ENCODE results near the gene ARF6. TPM values are rescaled to one million over a fixed set of nuclear protein-coding genes. Genes with fewer than 3 reads are reported as not detected.
"Not testable (repeated sequence)": the region's sequence is repeated elsewhere in the genome, so short reads cannot be mapped to it uniquely, and the experiment has no call there.

ARF6 gene
- total RNA-seq: 53.3 TPM

- peak; percentile 88 to 98 (median 98) for DNase-seq (ENCODE audit: low read depth in 2 of 3, low spot score in 2 of 3)
These were observed at the start of gene ARF6 for GRCh38 chr14:49892636-49893308. Gene ARF6 (plus strand): TSS chr14:49893082. CDS start chr14:49893737, 655 bp downstream.

- no peak for DNase-seq (ENCODE audit: low read depth in 2 of 3, low spot score in 2 of 3)
These were observed 43.6 kb upstream of the ARF6 start for GRCh38 chr14:49849213-49849847.

GRCh38 chr14:49851813-49852212, 41.1 kb upstream of the ARF6 start:
- DNase-seq (ENCODE audit: low read depth in 2 of 3, low spot score in 2 of 3): peak in 2 of 3 donors; percentile 8

GRCh38 chr14:49852301-49853157, 40.4 kb upstream of the ARF6 start, which contains the start of gene NEMF:
Gene NEMF (minus strand): TSS chr14:49852788. CDS start chr14:49852753, 35 bp downstream.
- DNase-seq (ENCODE audit: low read depth in 2 of 3, low spot score in 2 of 3): peak; percentile 74 to 96 (median 93)

- no peak for DNase-seq (ENCODE audit: low read depth in 2 of 3, low spot score in 2 of 3)
These were observed 39.8 kb upstream of the ARF6 start for GRCh38 chr14:49853158-49853477.

GRCh38 chr14:49853572-49854375, 39.1 kb upstream of the ARF6 start:
- peak; percentile 41 to 79 (median 73) for DNase-seq (ENCODE audit: low read depth in 2 of 3, low spot score in 2 of 3)

GRCh38 chr14:49857427-49858003, 35.4 kb upstream of the ARF6 start:
- DNase-seq (ENCODE audit: low read depth in 2 of 3, low spot score in 2 of 3): no peak

- no peak for DNase-seq (ENCODE audit: low read depth in 2 of 3, low spot score in 2 of 3)
These were observed 34.5 kb upstream of the ARF6 start for GRCh38 chr14:49858383-49858782.

- DNase-seq (ENCODE audit: low read depth in 2 of 3, low spot score in 2 of 3): no peak
These were observed 31.7 kb upstream of the ARF6 start for GRCh38 chr14:49860988-49861698.

GRCh38 chr14:49861699-49862088, 31.2 kb upstream of the ARF6 start:
- peak in 2 of 3 donors; percentile 70 to 87 for DNase-seq (ENCODE audit: low read depth in 2 of 3, low spot score in 2 of 3)

- DNase-seq (ENCODE audit: low read depth in 2 of 3, low spot score in 2 of 3): peak; percentile 85 to 94 (median 92)
These were observed 30.7 kb upstream of the ARF6 start for GRCh38 chr14:49862089-49862673.

GRCh38 chr14:49863487-49864281, 29.2 kb upstream of the ARF6 start:
- DNase-seq (ENCODE audit: low read depth in 2 of 3, low spot score in 2 of 3): peak in 2 of 3 donors; percentile 48 to 68

GRCh38 chr14:49865431-49865859, 27.4 kb upstream of the ARF6 start:
- DNase-seq (ENCODE audit: low read depth in 2 of 3, low spot score in 2 of 3): peak; percentile 65 to 80 (median 78)

GRCh38 chr14:49867831-49868719, 24.8 kb upstream of the ARF6 start:
- DNase-seq (ENCODE audit: low read depth in 2 of 3, low spot score in 2 of 3): peak; percentile 92 to 96 (median 95)

- DNase-seq (ENCODE audit: low read depth in 2 of 3, low spot score in 2 of 3): peak in 1 of 3 donors; percentile 3
These were observed 24.2 kb upstream of the ARF6 start for GRCh38 chr14:49868720-49869114.

- DNase-seq (ENCODE audit: low read depth in 2 of 3, low spot score in 2 of 3): no peak
These were observed 22.0 kb upstream of the ARF6 start for GRCh38 chr14:49870908-49871307.

GRCh38 chr14:49873548-49873947, 19.3 kb upstream of the ARF6 start:
- not testable (repeated sequence) for DNase-seq (ENCODE audit: low read depth in 2 of 3, low spot score in 2 of 3)

Data from hematopoietic multipotent progenitor cell (in vitro differentiated cells).